SK-N-SH treated with all-trans-retinoic acid at 6 μM for 48 hours (cell line): ENCODE results near the gene SMIM38.
A peak's percentile ranks its signal among the peaks of the same experiment; 100 is the strongest.

Experiments
- ARNTL ChIP-seq: fragments of 450-650 bp; formaldehyde crosslinking; IDR thresholded peaks from 2 replicates; pipeline ENCODE4 v1.5.0; 2020; ENCODE audit warnings: low read depth, mild to moderate bottlenecking, moderate library complexity, borderline replicate concordance
- GLIS3 ChIP-seq: fragments of 250-450 bp; sonication (Bioruptor Pico); IDR thresholded peaks from 2 replicates; pipeline ENCODE4 v1.5.0; 2020; ENCODE audit warnings: mild to moderate bottlenecking, moderate library complexity
- TOX ChIP-seq: fragments of 250-450 bp; sonication (Bioruptor Pico); IDR thresholded peaks from 2 replicates; pipeline ENCODE4 v1.8.0; 2021; ENCODE audit warnings: mild to moderate bottlenecking, moderate library complexity, borderline replicate concordance
- ZFP3 ChIP-seq: fragments of 250-450 bp; sonication (Bioruptor Pico); IDR thresholded peaks from 2 replicates; pipeline ENCODE4 v1.5.0; 2020; ENCODE audit warnings: mild to moderate bottlenecking, moderate library complexity
- ZNF70 ChIP-seq: fragments of 450-650 bp; formaldehyde crosslinking; IDR thresholded peaks from 2 replicates; pipeline ENCODE4 v1.5.0; 2020; ENCODE audit warnings: mild to moderate bottlenecking, moderate library complexity

GRCh38 chr11:69186316-69187260, 30.9 kb downstream of the SMIM38 start:
- TF ChIP-seq ZNF70 (CRISPR knock-in tag) (peak; percentile 18; the same call in 1 of the 2 replicates), TOX (no peak), ARNTL (CRISPR knock-in tag) (no peak), ZFP3 (no peak), GLIS3 (CRISPR knock-in tag) (no peak; the same call in 1 of the 2 replicates)
